Breast epithelium (tissue), 3 donors: ENCODE measurements around the gene CASP8.

Source experiments
- CTCF ChIP-seq, 3 donors: fragments of 450-650 bp; IDR thresholded peaks; one replicate each; pipeline ENCODE4 v1.5.1; 2016 to 2017; ENCODE audit warnings: antibody characterized with exemption in 3 of 3, mild to moderate bottlenecking in 3 of 3, moderate library complexity in 3 of 3
- POLR2A ChIP-seq: fragments of 450-650 bp; IDR thresholded peaks from one replicate; pipeline ENCODE4 v1.6.1; 2016; ENCODE audit warnings: antibody characterized with exemption, mild to moderate bottlenecking, moderate library complexity
- POLR2AphosphoS5 ChIP-seq, 3 donors: sonication (generic); formaldehyde crosslinking; IDR thresholded peaks; one replicate each; pipeline ENCODE4 v1.6.1; 2017; ENCODE audit warnings: antibody characterized with exemption in 3 of 3

GRCh38 chr2:201276511-201276910 is 16.2 kb downstream of the CASP8 start:
- TF ChIP-seq POLR2A = no peak
- TF ChIP-seq CTCF (IDR thresholded peaks at IDR 0.05) = no peak
- TF ChIP-seq POLR2AphosphoS5 (IDR thresholded peaks at IDR 0.05) = no peak
